Measurements from ENCODE around the gene ANK3.
A peak's percentile ranks its signal among the peaks of the same experiment; 100 is the strongest.

ANK3 gene

DNA sequence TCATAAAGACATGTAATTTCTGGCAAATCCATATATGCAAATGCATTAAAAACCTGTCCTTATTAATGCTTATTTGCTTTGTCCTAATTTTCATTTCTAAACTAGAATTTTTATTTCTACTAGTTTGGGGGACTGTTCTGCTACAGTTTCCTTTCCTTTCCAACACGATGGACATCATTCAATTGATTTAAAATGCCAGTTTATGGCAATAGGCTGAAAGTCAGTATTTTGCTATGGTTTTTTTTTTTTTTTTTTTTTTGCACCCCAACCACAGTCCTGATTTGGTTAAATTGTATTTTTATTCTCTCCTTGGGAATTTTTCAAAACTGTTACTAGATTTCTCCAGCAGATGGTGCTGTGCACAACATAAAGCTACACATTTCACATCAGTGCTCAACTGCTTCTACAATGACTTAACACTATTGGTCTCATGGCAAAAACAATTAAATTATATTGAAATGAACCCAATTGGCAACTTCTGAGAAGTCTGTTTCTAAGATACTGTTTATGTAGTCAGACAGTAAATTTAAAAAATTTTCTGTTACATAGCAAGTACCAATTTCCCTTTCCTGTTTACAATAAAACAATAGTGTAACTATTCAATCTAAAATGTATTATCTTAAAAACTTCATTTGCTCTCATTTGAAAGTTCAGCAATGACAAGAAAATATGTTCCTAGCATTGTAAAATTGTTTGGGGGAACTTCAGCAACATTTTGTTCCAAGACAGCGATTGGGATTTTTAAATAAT is 289.5 kb downstream of the ANK3 start:
- TF ChIP-seq, protein P1, sequence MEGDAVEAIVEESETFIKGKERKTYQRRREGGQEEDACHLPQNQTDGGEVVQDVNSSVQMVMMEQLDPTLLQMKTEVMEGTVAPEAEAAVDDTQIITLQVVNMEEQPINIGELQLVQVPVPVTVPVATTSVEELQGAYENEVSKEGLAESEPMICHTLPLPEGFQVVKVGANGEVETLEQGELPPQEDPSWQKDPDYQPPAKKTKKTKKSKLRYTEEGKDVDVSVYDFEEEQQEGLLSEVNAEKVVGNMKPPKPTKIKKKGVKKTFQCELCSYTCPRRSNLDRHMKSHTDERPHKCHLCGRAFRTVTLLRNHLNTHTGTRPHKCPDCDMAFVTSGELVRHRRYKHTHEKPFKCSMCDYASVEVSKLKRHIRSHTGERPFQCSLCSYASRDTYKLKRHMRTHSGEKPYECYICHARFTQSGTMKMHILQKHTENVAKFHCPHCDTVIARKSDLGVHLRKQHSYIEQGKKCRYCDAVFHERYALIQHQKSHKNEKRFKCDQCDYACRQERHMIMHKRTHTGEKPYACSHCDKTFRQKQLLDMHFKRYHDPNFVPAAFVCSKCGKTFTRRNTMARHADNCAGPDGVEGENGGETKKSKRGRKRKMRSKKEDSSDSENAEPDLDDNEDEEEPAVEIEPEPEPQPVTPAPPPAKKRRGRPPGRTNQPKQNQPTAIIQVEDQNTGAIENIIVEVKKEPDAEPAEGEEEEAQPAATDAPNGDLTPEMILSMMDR (IDR thresholded peaks at IDR 0.05; ENCODE audit: low read depth, low read length), result peak; percentile 59
- no peak for DNase-seq (ENCODE audit: extremely low read depth, low read depth)

DNA sequence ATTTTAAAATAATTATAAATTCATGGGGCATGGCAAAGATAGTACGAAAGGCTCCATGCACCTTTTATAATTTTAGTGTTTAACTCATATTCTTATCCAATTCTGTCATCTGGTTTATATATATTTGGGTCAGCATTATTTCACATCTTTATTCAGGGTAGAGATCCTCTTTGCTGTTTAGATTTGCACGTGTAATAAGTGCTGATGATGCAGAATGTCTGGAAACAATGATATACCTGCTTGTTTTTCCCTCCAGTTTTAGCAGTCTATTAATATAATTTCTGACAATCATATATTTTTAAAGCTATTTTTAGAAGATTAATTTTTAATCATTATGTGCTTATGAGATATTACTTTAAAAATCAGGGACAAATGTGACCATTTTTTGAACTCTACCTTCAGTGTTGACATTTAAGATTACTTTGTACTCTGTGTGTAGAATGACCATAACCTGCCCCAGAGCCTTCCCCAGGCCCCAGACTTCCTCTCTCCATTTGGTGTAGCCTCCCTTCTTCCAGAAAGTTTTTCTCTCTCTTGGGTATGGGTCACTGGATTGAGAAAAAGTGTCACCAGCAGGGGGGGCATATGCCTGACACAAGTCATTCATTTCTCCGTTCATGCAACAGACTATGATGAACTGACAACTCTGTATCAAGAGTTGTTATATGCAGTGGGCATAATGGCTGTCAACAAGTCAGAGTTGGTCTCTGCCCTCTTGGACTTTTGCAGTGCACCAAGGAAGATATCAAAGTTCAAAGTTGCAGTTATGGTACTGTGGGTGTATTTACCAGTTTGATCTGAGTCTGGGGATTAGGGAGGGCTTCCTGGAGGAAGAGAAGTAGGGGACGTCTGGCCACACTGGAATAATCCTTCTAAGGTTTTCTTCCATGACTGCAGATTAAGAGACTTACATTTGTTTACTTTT is 290.7 kb downstream of the ANK3 start:
- TF ChIP-seq, protein P1 (IDR thresholded peaks at IDR 0.05; ENCODE audit: low read depth, low read length), result peak; percentile 16

DNA sequence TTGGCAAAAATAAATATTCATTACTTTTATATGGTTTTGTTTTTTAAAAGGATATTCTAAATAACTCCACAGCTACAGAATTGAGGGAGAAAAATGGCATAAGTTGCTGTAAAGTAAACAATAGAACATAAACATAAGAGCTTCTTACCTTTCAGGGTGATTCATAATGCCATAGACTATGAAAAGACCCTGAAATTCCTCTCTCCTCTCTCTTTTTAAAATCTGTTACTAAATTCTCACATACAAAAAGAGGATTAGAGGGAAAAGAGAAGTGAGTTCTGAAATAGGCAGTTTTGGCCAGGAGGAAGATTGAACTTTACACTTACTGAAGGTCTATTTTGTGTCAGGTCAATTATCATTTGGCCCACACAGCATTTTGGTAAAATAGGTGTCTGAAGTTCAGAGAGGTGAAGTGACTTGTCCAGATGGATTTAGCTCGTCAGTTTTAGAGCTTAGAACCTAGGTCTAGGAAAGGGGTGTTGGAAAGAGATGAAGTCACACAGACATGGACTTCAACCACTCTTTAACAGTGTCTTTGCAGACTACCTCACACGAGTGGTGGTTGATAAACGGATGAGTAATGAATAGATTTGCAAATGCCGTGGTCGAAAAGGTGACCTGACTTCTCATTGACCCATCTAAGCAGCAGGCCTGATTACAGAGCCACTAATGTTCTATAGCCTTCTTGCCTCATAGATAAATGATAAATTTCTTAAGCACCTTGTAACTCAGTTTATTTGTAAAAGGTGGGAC is 292.7 kb downstream of the ANK3 start:
- TF ChIP-seq, protein P1 (IDR thresholded peaks at IDR 0.05; ENCODE audit: low read depth, low read length), result no peak

More for the DNA sequence above, 290.7 kb downstream of the ANK3 start:
- no peak for DNase-seq (ENCODE audit: extremely low read depth, low read depth)

DNA sequence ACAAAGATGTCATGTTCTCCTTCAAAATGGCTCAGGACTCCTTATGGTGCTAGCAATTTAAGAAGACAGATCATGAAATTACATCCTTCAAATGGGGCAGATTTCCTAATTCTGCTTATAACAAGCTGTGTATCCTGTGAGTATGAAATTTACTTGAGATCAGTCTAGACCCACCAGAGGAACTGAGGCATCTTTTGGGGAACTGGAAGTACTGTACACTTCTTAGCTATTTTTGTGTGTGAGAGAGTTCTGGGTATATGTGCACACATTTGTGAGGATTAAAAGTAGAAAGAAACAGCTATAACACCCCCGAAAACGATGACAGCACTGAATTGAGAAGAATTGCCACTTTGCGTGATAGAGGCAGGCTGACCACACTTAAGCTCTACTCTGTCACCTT is 296.4 kb downstream of the ANK3 start:
- TF ChIP-seq, protein P1 (IDR thresholded peaks at IDR 0.05; ENCODE audit: low read depth, low read length), result no peak
- DNase-seq (ENCODE audit: extremely low read depth, low read depth), result no peak

More for the DNA sequence above, 292.7 kb downstream of the ANK3 start:
- DNase-seq (ENCODE audit: extremely low read depth, low read depth), result no peak

DNA sequence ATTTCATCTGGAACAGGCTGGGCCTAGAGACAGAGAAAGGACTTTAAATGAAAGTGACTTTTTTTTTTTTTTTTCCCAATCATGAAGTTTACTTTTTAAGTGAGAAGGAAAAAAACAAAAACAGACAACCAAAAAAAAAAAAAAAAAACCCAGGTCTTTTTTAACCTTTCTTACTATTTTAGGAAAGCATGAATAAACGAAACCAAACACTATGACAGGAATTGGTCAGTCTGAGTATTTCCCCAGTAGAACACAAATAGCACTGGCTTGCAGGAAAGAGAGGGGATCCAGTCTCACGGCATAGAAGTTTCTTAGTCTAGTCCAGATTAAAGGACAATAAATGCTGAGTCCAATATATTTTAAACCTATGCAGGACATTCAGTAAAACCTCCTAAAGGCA is 302.8 kb downstream of the ANK3 start:
- DNase-seq (ENCODE audit: extremely low read depth, low read depth), result no peak
- TF ChIP-seq, protein P1 (IDR thresholded peaks at IDR 0.05; ENCODE audit: low read depth, low read length), result no peak

DNA sequence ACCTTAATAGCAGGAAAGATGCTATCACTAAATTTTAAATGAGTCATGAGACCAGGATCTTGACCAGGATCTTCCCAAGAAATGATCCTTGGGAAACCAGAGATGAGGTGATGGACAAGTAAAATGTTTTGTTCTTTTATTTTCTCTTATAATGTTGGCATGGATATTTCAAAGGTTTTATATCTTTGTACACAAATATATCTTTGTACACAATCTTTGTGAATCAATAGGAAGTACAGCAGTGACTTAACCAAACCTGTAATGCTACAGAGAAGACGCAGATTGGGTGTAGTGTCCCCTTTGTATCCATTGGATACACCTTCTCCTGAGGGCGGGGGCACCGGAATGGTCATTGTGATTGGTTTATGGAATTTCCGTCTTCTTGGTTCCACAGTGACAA is 303.3 kb downstream of the ANK3 start:
- no peak for DNase-seq (ENCODE audit: extremely low read depth, low read depth)
- TF ChIP-seq, protein P1 (IDR thresholded peaks at IDR 0.05; ENCODE audit: low read depth, low read length), result no peak
